HG03520 (cell line): ENCODE results near the gene CERS6.
"Not testable (repeated sequence)": the region's sequence is repeated elsewhere in the genome, so short reads cannot be mapped to it uniquely, and the experiment has no call there.

Source experiments
- ATAC-seq: cut with Tn5 transposase; IDR thresholded peaks from one replicate; pipeline ENCODE4 v1.9.1; 2021; ENCODE audit warnings: mild to moderate bottlenecking, moderate library complexity; ENCODE audit not compliant: unreplicated experiment

Gene CERS6, protein sequence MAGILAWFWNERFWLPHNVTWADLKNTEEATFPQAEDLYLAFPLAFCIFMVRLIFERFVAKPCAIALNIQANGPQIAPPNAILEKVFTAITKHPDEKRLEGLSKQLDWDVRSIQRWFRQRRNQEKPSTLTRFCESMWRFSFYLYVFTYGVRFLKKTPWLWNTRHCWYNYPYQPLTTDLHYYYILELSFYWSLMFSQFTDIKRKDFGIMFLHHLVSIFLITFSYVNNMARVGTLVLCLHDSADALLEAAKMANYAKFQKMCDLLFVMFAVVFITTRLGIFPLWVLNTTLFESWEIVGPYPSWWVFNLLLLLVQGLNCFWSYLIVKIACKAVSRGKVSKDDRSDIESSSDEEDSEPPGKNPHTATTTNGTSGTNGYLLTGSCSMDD

DNA sequence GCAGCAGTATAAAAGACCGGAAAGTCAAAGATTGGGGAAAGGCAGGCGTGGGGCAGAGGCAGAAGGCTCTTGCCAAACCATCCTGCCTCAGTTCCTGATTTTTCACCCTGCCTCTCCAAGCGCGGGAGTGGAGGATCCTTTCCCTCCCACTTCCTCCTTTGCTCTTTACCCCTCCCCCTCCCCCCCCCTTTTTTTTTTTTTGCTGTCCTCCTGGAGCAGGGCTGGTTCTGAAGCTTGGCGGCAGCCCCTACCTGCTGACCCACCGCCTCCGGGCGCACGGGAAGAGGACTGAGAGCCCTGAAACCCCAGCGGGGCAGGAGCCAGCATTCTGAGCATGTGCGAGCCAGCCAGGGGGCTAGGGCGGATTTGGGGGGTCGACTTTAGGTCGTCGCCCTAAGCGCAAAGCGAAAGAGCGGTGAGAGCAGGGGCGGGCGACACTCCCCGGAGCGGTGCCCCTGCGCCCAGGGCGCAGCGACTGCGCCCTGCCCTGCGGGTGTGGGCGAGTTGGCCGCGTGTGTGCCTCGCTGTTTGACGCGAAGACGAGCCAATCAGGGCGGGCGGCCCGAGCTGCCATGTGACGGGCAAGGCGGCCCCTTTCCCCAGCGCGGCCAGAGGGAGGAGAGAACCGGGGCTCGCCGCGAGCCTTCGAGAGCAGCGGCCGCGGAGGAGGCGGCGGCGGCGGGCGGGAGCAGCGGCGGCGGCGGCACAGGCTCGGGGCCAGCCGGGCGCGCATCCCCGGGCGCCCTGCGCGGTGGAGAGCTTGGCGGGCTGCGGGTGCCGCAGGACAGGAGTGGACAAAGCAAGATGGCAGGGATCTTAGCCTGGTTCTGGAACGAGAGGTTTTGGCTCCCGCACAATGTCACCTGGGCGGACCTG lies at the start of gene CERS6:
Gene CERS6 (plus strand): TSS at position 628 of the 876 bp plus-strand sequence. CDS start 177 bp downstream, at position 805.
- peak; percentile 96 for ATAC-seq

DNA sequence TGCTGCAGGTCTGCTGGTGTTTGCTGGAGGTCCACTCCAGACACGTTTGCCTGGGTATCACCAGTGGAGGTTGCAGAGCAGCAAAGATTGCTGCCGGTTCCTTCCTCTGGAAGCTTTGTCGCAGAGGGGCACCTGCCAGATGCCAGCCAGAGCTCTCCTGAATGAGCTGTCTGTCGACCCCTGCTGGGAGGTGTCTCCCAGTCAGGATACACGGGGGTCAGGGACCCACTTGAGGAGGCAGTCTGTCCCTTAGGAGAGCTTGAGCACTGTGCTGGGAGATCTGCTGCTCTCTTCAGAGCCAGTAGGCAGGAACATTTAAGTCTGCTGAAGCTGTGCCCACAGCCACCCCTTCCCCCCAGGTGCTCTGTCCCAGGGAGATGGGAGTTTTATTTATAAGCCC lies 43.8 kb upstream of the CERS6 start:
- not testable (repeated sequence) for ATAC-seq

DNA sequence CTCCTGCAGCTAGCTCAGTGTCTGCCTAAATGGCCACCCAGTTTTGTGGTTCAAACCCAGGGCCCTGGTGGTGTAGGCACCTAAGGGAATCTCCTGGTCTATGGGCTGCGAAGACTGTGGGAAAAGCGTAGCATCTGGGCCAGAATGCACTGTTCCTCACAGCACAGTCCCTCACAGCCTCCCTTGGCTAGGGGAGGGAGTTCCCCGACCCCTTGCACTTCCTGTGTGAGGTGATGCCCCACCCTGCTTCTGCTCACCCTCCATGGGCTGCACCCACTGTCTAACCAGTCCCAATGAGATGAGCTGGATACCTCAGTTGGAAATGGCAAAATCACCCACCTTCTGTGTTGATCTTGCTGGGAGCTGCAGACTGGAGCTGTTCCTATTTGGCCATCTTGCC lies 43.0 kb upstream of the CERS6 start:
- ATAC-seq, result not testable (repeated sequence)

DNA sequence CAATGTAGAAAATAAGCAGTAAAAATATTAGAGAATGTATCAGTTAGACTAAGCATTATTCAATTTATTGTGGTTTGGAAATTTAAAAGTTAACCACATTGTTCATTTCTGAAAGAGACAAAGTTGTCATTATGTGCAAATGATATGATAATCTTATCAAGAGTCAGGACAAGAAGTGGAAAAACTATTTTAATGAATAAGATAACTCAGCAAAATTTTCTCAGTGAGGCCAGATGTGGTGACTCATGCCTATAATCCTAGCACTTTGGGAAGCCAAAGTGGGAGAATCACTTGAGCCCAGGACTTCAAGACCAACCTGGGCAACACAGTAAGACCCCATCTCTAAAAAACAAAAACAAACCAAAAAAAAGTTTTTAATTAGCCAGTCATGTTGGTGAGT lies 39.5 kb upstream of the CERS6 start:
- no peak for ATAC-seq

DNA sequence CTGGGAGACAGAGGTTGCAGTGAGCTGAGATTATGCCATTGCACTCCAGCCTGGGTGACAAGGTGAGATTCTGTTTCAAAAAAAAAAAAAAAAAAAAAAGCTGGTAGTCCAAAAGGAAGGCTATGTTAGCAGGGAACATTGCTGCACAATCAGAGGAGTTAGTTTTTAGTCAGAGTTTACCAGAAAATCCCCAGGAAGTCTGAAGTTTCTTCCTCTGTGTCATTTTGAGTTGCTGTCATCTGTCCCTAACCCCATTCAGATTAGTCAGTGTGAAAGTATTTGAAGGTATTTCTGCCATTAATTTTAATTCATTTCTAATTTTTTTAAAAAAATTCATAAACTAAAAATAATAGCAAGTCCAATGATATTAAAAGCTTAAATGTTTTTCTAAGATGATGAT lies 33.5 kb upstream of the CERS6 start:
- ATAC-seq, result no peak

DNA sequence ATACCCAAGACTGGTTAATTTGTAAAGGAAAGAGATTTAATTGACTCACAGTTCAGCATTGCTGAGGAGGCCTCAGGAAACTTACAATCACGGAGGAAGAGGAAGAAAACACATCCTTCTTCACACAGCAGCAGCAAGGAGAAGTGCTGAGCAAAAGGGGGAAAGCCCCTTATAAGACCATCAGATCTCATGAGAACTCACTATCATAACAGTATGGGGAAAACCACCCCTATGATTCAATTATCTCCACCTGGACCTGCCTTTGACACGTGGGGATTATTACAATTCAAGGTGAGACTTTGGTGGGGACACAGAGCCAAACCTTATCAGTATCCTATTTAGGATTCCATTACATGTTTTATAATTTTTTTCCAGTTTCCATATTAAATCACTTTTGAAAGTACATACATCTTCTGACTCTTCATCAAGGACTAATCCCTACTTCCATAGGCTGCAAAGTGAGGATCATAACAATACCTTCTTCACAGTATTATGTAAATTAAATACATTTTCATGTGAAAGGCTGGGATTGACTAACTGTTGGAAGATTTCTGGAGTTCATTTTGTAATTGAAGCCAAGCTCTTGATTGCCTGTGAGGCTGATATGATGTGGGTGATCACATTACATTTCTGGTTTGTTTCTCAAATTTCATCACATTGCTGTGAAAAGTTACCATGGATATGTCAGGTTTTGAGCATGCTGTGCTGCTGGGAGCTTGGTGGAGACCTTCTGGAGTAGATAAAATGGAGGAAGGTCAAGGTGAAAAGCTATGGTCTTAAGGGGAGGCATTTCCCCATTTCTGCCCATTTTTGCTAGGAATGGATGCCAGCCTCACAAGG lies 31.7 kb upstream of the CERS6 start:
- no peak for ATAC-seq

DNA sequence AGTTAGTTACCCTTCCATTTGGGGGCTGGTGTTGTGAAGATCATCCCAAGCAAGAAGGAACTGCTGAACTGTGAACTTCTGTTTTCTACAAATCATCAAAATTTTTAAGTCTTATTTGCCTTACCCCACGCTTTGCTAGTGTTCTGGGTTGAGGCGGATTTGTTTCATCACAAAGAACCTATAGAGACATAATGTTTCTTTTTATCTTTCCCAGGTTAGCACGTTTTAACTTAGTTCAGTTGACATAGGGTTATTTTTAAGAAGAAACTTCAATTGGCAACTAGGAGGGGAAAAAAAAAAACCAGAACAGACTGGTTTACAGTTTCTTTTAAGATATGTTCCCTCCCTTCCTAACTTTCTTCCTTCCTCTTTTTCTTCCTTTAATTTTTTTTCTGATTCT lies 31.1 kb upstream of the CERS6 start:
- no peak for ATAC-seq

DNA sequence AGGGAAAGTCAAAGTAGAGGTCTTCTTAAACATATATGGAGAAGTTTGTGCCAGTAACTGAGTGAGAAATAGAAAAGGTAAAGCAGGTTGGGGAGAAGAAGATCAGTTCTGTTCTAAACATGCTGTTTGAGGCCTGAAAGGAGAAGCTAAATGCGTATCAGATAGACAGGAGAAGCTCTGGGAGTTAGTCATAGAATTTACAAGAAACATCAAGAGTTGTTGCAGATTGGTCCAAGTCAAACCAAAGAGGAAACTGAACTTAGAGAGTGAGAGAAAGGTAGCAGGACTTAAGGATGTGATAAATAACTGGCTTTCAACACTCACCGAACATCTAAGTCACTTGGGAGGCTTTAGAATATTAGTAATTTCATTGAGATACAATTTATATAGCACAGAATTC lies 29.2 kb upstream of the CERS6 start:
- ATAC-seq, result no peak

DNA sequence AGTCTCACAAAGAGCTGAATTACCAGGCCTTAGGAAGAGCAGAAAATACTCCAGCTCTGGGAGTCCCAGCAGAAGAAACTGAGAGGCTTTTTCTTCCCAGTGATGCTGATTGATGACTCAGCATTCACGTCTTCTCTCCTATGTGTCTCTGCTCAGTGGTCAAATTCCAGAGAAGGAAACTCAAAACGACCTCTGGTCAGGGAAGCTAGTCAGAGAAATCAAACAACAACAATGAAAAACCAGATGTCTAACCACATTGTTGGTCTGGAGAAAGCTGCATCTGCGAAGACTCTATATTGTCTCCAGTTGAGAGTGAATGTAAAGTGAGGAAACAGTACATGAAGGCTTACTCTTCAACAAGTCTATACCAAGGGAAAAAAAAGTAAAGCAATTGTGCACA lies 28.6 kb upstream of the CERS6 start:
- no peak for ATAC-seq

DNA sequence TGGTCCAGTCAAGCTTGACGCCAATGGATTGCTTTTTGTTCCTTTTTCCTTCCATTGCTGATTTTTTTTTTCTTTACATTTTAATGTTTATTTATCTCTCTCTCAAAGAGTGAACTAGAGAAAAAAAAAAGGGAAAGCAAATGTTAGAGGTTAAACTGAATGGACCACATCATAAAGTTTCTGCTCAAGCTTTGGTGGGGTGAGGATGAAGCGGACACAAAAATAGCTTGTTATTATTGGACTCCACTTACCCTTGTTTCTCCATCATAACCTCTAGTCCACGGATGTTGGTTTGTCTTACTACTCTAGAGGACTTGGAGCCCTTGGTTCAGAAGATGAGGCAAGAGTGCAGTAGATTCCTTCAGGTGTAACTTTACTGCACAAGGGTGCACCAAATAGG lies 27.6 kb upstream of the CERS6 start:
- ATAC-seq, result no peak

DNA sequence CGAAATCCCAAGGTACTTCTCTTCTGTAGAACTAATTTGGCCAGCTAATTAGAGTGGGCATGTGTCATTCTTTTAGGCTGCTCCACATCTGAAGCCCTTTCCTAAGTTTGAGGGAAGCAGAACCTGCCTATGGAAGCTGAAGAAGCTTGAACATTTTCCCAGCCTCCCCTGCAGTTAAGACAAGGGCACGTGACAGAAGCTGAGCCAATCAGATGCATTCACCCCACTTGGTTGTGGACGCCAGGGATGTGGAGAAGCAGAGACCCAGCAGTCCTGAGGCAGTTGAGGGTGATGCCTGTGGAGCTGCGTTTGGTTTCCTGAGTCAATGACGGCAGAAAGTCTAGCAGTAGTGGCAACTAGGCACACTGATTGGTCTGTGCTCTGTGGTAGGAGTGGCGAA lies 26.1 kb upstream of the CERS6 start:
- ATAC-seq, result no peak

DNA sequence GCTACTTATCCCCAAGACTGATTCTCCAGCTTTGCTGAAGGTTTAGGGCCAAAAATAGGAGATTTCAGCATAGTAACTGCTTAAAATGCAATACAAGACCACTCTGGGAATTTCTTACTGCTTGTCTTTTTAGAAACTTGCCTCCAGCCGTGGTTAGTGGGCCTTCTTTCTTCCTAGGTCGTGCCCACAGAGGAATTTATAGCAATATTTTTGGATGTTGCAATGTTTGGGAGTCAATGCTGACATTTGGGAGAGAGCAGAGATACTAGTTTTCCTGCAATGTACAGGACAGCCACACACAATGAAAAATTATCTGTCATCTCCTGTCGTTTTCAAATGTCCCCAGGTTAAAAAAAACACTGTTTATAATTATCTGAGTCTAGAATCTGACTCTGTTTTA lies 25.6 kb upstream of the CERS6 start:
- ATAC-seq, result no peak

DNA sequence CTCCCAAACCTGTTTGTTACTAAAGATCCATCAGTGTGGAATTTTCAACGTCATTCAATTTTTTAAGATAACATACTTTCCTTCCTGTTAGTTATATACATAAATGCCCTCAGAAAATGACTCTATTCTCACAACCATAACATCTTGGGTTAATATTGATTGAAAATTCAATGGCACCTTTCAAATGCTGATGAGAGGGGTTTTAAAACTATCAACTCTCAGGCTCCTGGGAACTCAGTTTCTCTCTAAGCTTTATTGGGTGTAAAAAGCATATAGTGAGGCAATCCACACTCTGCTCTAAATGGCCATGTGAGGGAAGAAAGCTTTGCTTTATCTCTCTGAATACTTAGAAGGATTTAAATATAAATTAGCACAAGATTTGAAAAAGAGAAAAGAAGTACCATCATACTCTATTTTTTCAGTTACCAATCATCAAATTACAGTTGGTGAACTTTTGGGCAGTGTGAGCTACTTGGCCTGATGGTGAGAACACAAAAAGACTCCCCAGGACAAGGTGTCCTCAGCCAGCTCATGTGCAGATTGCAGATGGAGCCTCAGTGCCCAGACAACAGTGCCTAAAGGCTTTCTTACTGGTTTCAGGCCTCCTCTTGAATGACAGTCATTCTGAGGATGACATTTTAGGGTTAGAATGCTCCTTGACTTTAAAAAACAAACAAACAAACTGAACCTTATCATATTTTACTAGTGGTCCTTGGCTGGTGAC lies 24.6 kb upstream of the CERS6 start:
- no peak for ATAC-seq

DNA sequence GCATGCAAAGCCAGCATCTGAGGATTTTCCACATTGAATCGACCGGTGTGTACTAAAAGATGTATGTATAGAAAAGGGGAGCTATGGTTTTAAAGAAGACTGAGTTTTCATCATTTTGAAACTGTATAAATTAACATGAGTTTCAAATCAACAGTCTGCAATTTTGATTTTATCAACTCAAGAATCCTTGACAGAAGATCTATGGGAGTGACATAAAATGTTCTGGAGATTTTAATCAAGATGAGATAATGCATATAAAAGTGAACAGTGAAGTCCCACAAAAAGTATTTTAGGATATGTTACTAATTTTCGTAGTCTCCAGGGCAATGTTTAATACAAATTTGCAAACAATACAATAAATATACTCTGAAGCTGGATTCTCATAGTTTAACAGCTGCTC lies 24.0 kb upstream of the CERS6 start:
- ATAC-seq, result no peak

DNA sequence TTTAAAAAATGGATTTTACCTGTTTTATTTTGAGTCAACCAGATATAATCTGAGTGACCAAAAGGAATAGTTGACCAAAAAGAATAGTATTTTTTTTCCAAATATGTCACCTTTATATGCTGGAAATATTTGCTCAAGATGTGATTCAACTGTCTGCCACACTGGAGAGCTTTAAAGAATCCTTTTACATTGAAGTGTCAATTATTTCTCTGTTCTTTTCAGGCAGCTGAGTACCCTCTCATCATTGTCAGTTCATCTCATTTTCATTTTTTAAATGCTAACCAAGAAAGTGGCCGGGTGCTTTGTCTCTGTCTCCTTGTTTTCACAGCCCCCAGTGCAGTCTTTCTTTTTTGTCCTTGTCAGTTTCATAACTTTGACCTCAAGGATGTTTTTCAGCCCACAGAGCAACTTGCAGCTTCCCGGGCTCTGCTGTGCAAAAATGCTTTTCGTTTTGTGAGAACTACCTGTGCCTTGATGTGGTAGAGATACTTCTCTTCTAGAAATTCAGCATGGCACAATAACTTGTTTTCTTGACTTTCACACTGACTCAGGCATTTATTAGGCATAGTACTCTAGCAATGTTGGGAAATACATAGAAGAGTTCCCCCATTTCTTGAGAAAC lies 23.4 kb upstream of the CERS6 start:
- no peak for ATAC-seq

DNA sequence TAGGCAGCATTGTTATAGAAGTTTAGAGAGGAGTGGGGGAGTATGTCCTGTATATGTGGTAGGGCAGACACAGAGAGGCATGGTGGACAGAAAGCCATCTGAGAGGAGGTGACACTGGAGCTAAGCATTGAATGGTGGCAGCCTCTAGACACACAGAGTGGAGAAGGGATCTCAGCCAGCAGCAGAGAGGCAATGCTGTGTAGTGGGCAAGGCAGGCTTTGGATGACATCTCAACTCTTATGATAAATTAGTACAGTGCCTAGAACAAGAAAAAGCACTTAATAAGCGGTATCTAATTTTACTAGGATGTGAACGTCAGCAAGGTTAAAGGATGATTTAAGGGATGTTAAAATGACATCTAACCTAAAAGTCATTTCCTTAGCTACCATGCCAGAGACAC lies 22.5 kb upstream of the CERS6 start:
- no peak for ATAC-seq

DNA sequence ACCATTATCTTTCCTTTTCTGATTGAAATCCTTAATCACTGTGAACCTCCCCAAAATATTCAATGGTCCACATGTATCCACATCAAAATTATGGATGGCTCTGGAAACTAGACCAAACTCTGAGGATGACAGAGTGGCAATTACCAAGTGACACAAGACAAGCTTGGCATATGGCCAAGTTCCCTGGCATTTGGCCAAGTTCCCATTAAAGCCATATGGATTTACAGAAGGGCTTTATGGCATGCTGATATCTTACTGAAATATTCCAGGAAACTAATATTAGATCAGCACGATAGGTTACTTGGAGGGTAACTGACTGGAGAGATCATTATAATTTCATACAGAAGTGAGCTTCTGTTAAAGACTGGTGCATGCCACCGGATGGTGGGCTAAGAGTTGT lies 21.9 kb upstream of the CERS6 start:
- ATAC-seq, result no peak

DNA sequence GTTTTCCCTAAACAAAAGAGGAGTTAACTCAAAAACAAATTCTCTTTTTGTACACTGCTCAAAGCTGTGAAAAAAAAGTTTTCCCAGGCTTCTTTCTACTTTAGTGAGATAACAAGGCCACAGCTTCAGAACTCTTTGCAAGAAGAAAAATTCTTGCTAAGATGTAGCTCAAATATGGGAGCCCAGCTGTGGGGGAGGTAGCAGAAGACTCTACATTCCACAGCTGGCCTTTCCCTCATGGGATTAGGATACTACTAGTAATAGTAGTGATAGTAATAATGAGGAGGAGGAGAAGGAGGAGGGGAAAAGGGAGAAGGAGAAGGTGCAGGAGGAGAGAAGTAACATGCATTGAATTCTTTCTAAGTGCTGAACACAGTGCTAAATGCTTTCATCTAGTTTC lies 19.2 kb upstream of the CERS6 start:
- no peak for ATAC-seq

DNA sequence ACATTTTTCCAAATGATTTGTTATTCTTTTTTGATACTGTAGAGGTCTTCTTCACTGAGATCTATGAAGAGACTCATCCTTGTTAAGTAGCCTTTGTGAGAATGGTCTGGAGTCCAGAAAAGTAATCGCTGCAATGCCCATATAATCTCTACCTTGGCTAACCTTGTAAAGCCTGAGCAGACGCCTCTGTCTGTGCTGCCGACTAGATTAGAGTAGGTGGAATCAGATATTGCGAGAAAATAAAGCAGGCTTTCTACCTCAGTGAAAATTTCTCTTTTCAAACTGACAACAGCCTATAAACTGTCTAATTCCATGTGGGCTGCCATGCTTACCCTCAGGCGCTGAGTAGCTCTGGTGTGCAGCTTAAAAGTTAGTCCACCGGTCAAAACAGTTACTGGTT lies 17.5 kb upstream of the CERS6 start:
- ATAC-seq, result no peak

DNA sequence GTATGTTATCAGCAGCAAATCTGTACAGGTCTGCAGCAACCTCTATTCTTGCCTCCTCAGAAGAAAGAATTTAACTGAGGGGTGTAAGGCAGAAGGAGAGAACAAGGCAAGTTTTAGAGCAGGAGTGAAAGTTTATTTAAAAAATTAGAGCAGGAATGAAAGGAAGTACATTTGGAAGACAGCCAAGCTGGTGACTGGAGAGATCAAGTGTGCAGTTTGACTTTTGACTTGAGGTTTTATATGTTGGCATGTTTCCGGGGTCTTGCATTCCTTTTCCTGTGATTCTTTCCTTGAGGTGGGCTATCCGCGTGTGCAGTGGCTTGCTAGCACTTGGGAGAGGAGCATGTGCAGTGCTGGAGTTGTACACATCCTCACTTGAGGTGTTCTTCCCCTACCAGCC lies 16.5 kb upstream of the CERS6 start:
- ATAC-seq, result no peak
